Esophagus muscularis mucosa (tissue), 4 donors: Measurements from ENCODE around the gene LRP1. TPM values are rescaled to one million over a fixed set of nuclear protein-coding genes. Genes with fewer than 3 reads are reported as not detected.

Experiments used
- DNase-seq: peaks from one replicate; pipeline ENCODE4 v3.0.0-alpha.2; 2017; ENCODE audit errors: extremely low spot score
- H3K27ac ChIP-seq, 4 donors: fragments of 200-600 bp; sonication (generic); replicated peaks in 1 of 4; 1 replicate in 3 of 4; 2 replicates in 1 of 4; pipeline ENCODE4 v1.5.1; 2016 to 2019; ENCODE audit warnings: mild to moderate bottlenecking in 1 of 4
- H3K27me3 ChIP-seq, 4 donors: fragments of 200-600 bp; sonication (generic); one replicate each; pipeline versions ENCODE4 v1.5.1 to v1.6.0; 2016 to 2019
- H3K36me3 ChIP-seq, 4 donors: fragments of 200-600 bp; sonication (generic); one replicate each; pipeline ENCODE4 v1.5.1; 2016 to 2019
- H3K4me1 ChIP-seq, 4 donors: fragments of 200-600 bp; sonication (generic); one replicate each; pipeline ENCODE4 v1.5.1; 2016 to 2019
- H3K4me3 ChIP-seq, 4 donors: fragments of 200-600 bp; sonication (generic); 1 replicate in 2 of 4; 2 replicates in 2 of 4; pipeline ENCODE4 v1.5.1; 2016 to 2019; ENCODE audit warnings: mild to moderate bottlenecking in 4 of 4, moderate library complexity in 1 of 4
- H3K9me3 ChIP-seq, 4 donors: fragments of 200-600 bp; sonication (generic); 1 replicate in 3 of 4; 2 replicates in 1 of 4; pipeline ENCODE4 v1.5.1; 2016 to 2019
- CTCF ChIP-seq, 3 experiments: fragments of 200-600 bp in 2 of 3; fragments of 450-650 bp in 1 of 3; sonication (generic) in 2 of 3; IDR thresholded peaks; one replicate each; pipeline ENCODE4 v1.5.1; 2017 to 2019; ENCODE audit warnings: antibody characterized with exemption in 3 of 3, mild to moderate bottlenecking in 2 of 3, moderate library complexity in 1 of 3
- EP300 ChIP-seq: sonication (generic); formaldehyde crosslinking; IDR thresholded peaks from one replicate; pipeline ENCODE4 v1.6.1; 2017; ENCODE audit warnings: antibody characterized with exemption
- POLR2A ChIP-seq: fragments of 450-650 bp; IDR thresholded peaks from one replicate; pipeline ENCODE4 v1.6.1; 2017; ENCODE audit warnings: antibody characterized with exemption, moderate library complexity, mild to moderate bottlenecking, low read depth
- POLR2AphosphoS5 ChIP-seq, 2 donors: sonication (generic); formaldehyde crosslinking; IDR thresholded peaks; one replicate each; pipeline ENCODE4 v1.6.1; 2017; ENCODE audit warnings: antibody characterized with exemption in 2 of 2
- WGBS: methylation state at CpG from one replicate; pipeline ENCODE4 v1.1.5; 2018; 5-methylcytosine and 5-hydroxymethylcytosine counted together
- intact Hi-C: fragments of 100-400 bp; cut with DNase I; formaldehyde crosslinking; loops from one replicate; pipeline ENCODE4 v1.15.1; 2023
- total RNA-seq, 4 donors: library from RNA; depleted of rRNA; stranded (reverse); fragments of >200 nt; gene quantifications; one replicate each; pipeline versions ENCODE4 v1.1.0 to v1.2.1, GENCODE V29; 2016

LRP1 gene
- total RNA-seq, 4 donors from 2014 or later, result 203 to 338 (median 250) TPM

- TF ChIP-seq POLR2A, result no peak
- no peak for TF ChIP-seq CTCF (IDR thresholded peaks at IDR 0.05)
- no peak for TF ChIP-seq EP300
- peak; percentile 40 to 43 for TF ChIP-seq POLR2AphosphoS5 (IDR thresholded peaks at IDR 0.05)
- DNase-seq, result no peak
- no peaks in the 10 kb centered on the region for H3K9me3 ChIP-seq
- no peaks in the 10 kb centered on the region for H3K27me3 ChIP-seq
- H3K36me3 ChIP-seq, result peaks cover 0 to 1% (median under 1%) of the 10 kb centered on the region in 4 donors
- H3K4me1 ChIP-seq, result peaks cover 22 to 39% (median 36%) of the 10 kb centered on the region in 4 donors
- 5% methylated on average over 12 of the region's 12 CpGs for WGBS
- H3K27ac ChIP-seq, result peak overlapping the region; percentile 99 to 100 (median 100)
- intact Hi-C loops, result no loop called here
- H3K4me3 ChIP-seq, result peak overlapping the region; percentile 88 to 96 (median 92)
These were observed 42.2 kb upstream of the LRP1 start for GRCh38 chr12:57085999-57086492.

- peaks cover 0 to 6% (median 6%) of the 10 kb centered on the region in 4 donors for H3K36me3 ChIP-seq
- intact Hi-C loops, result no loop called here
- peak overlapping the region; percentile 88 to 96 (median 92) for H3K4me3 ChIP-seq
- no peaks in the 10 kb centered on the region for H3K27me3 ChIP-seq
- no peak for DNase-seq
- peak overlapping the region; percentile 99 to 100 (median 100) for H3K27ac ChIP-seq
- H3K4me1 ChIP-seq, result peaks cover 27 to 44% (median 41%) of the 10 kb centered on the region in 4 donors
- TF ChIP-seq POLR2AphosphoS5 (IDR thresholded peaks at IDR 0.05) (no peak), CTCF (IDR thresholded peaks at IDR 0.05) (peak in 2 of 3 experiments; percentile 12 to 45), EP300 (no peak), POLR2A (no peak)
- no peaks in the 10 kb centered on the region for H3K9me3 ChIP-seq
- WGBS, result under 1% methylated on average over 14 of the region's 14 CpGs
These were observed 41.7 kb upstream of the LRP1 start for GRCh38 chr12:57086493-57087009.

GRCh38 chr12:57087010-57087690 is 41.1 kb upstream of the LRP1 start:
- Histone ChIP-seq H3K4me3 (peak overlapping the region; percentile 88 to 96 (median 92)), H3K4me1 (peaks cover 33 to 50% (median 47%) of the 10 kb centered on the region in 4 donors), H3K9me3 (no peaks in the 10 kb centered on the region), H3K36me3 (peaks cover 4 to 12% (median 12%) of the 10 kb centered on the region in 4 donors), H3K27ac (peak overlapping the region; percentile 99 to 100 (median 100)), H3K27me3 (no peaks in the 10 kb centered on the region)
- intact Hi-C loops, result no loop called here
- no peak for TF ChIP-seq CTCF (IDR thresholded peaks at IDR 0.05)
- peak; percentile 53 for TF ChIP-seq POLR2A
- TF ChIP-seq POLR2AphosphoS5 (IDR thresholded peaks at IDR 0.05), result peak; percentile 77 to 92
- no peak for TF ChIP-seq EP300
- DNase-seq, result peak; percentile 97
- WGBS, result 1% methylated on average over 21 of the region's 52 CpGs

GRCh38 chr12:57087691-57088353 is 40.5 kb upstream of the LRP1 start:
- Histone ChIP-seq H3K4me3 (peak overlapping the region; percentile 88 to 96 (median 92)), H3K36me3 (peaks cover 5 to 19% (median 18%) of the 10 kb centered on the region in 4 donors), H3K27ac (peak overlapping the region; percentile 99 to 100 (median 100)), H3K27me3 (no peaks in the 10 kb centered on the region), H3K9me3 (no peaks in the 10 kb centered on the region), H3K4me1 (peaks cover 39 to 57% (median 54%) of the 10 kb centered on the region in 4 donors)
- intact Hi-C loops, result loop anchor here (2.0 kb wide), 1 partner anchor 23 kb away; the partner anchor contains the start of gene STAT6
- TF ChIP-seq EP300 (no peak), POLR2A (peak; percentile 41), POLR2AphosphoS5 (IDR thresholded peaks at IDR 0.05) (peak; percentile 49 to 70), CTCF (IDR thresholded peaks at IDR 0.05) (no peak)
- 0% methylated on average over 18 of the region's 37 CpGs for WGBS
- DNase-seq, result peak; percentile 96
